SK-N-SH (cell line): ENCODE data around the gene KRT33A.

ENCODE experiments used
- CTCF ChIP-seq: fragments of 200-600 bp; sonication (generic); IDR thresholded peaks from 2 replicates; pipeline ENCODE4 v1.6.1; 2017; ENCODE audit warnings: antibody characterized with exemption, mild to moderate bottlenecking, moderate library complexity
- EP300 ChIP-seq, 2 experiments: IDR thresholded peaks; 2 replicates each; pipeline versions ENCODE4 v1.4.0 to v1.6.1; 2012; ENCODE audit warnings: borderline replicate concordance in 1 of 2, low read depth in 1 of 2, low read length in 1 of 2
- EZH2phosphoT487 ChIP-seq: fragments of 200-600 bp; sonication (generic); IDR thresholded peaks from 2 replicates; pipeline ENCODE4 v1.6.1; 2017; ENCODE audit warnings: low read depth, mixed run types, mild to moderate bottlenecking, antibody characterized with exemption, moderate library complexity, borderline replicate concordance
- FOXJ3 ChIP-seq: sonication (generic); formaldehyde crosslinking; IDR thresholded peaks from 2 replicates; pipeline ENCODE4 v1.5.1; 2020; ENCODE audit warnings: mild to moderate bottlenecking, missing genetic modification reagents
- POLR2AphosphoS5 ChIP-seq: IDR thresholded peaks from 2 replicates; pipeline ENCODE4 v1.6.1; 2012; ENCODE audit warnings: low read depth, low read length
- SIN3A ChIP-seq: IDR thresholded peaks from 2 replicates; pipeline ENCODE4 v1.6.1; 2012; ENCODE audit warnings: low read depth, mild to moderate bottlenecking, low read length, moderate library complexity, borderline replicate concordance
- TCF12 ChIP-seq: IDR thresholded peaks from 2 replicates; pipeline ENCODE4 v1.4.0; 2012

GRCh38 chr17:41325126-41325525 is 25.5 kb downstream of the KRT33A start:
- TF ChIP-seq FOXJ3 (CRISPR knock-in tag) (no peak), SIN3A (no peak), POLR2AphosphoS5 (no peak), TCF12 (no peak), CTCF (no peak), EP300 (IDR thresholded peaks at IDR 0.05; ENCODE audit: borderline replicate concordance in 1 of 2, low read depth in 1 of 2, low read length in 1 of 2) (no peak), EZH2phosphoT487 (no peak)
